ENCODE measurements around the gene C11orf98.

DNA sequence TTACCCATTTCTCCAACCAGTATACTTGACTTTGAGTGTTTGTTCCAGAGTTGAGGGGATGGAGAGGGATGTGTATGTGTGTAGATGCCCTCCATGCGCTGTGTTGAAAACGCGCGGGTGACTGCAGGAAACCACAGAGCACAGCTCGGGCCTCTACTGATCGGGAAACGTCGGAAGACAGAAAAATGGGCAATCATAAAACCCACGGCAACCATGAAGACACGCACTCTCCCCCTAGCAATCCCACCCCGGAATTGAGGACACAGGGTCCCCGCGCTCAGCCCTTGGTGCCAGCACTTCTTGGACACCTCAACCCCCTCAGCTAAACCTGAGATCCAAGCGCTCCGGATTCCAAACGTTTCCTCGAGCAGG lies 6.2 kb upstream of the C11orf98 start:
- TF ChIP-seq POLR2A (IDR thresholded peaks at IDR 0.05; ENCODE audit: low read depth, low read length) = no peak
- no peak for TF ChIP-seq POLR2AphosphoS5 (IDR thresholded peaks at IDR 0.05; ENCODE audit: low read depth, low read length)
